Vagina (tissue), 2 donors: Measurements from ENCODE around the gene RNF5. TPM values are rescaled to one million over a fixed set of nuclear protein-coding genes. Genes with fewer than 3 reads are reported as not detected.

Source experiments
- DNase-seq, 2 donors: peaks; one replicate each; pipeline ENCODE4 v3.0.0-alpha.2; 2017; ENCODE audit errors: extremely low spot score in 2 of 2
- H3K27ac ChIP-seq: fragments of 200-600 bp; sonication (generic); one replicate; pipeline ENCODE4 v1.5.1; 2019
- H3K27me3 ChIP-seq: fragments of 200-600 bp; sonication (generic); one replicate; pipeline ENCODE4 v1.5.1; 2019
- H3K36me3 ChIP-seq, 2 donors: fragments of 200-600 bp; sonication (generic); one replicate each; pipeline ENCODE4 v1.5.1; 2017 to 2019
- H3K4me1 ChIP-seq: fragments of 200-600 bp; sonication (generic); one replicate; pipeline ENCODE4 v1.5.1; 2019
- H3K4me3 ChIP-seq, 2 donors: fragments of 200-600 bp; sonication (generic); 1 replicate in 1 of 2; 2 replicates in 1 of 2; pipeline ENCODE4 v1.5.1; 2016 to 2019
- H3K9me3 ChIP-seq: fragments of 200-600 bp; sonication (generic); one replicate; pipeline ENCODE4 v1.5.1; 2019
- POLR2A ChIP-seq, 2 donors: fragments of 450-650 bp; IDR thresholded peaks; one replicate each; pipeline ENCODE4 v1.6.1; 2017; ENCODE audit warnings: antibody characterized with exemption in 2 of 2, mild to moderate bottlenecking in 2 of 2, moderate library complexity in 2 of 2
- POLR2AphosphoS5 ChIP-seq, 2 donors: sonication (generic); formaldehyde crosslinking; IDR thresholded peaks; one replicate each; pipeline ENCODE4 v1.9.0; 2017; ENCODE audit warnings: antibody characterized with exemption in 2 of 2, mild to moderate bottlenecking in 2 of 2, low read depth in 1 of 2; ENCODE audit not compliant: insufficient read depth in 1 of 2
- intact Hi-C: fragments of 100-400 bp; cut with DNase I; formaldehyde crosslinking; loops from one replicate; pipeline ENCODE4 v1.15.1; 2023
- total RNA-seq: library from RNA; depleted of rRNA; stranded (reverse); fragments of >200 nt; gene quantifications from one replicate; pipeline ENCODE4 v1.2.3, GENCODE V29; 2016
- TF ChIP-seq, protein P1 (sequence below), 3 experiments: fragments of 450-650 bp in 2 of 3; fragments of 200-600 bp in 1 of 3; sonication (generic) in 1 of 3; IDR thresholded peaks; one replicate each; pipeline ENCODE4 v1.5.1; 2017 to 2019; ENCODE audit warnings: antibody characterized with exemption in 3 of 3, mild to moderate bottlenecking in 2 of 3, moderate library complexity in 2 of 3

Gene RNF5
- total RNA-seq, 1 donor from 2014 or later: 48.4 TPM

DNA sequence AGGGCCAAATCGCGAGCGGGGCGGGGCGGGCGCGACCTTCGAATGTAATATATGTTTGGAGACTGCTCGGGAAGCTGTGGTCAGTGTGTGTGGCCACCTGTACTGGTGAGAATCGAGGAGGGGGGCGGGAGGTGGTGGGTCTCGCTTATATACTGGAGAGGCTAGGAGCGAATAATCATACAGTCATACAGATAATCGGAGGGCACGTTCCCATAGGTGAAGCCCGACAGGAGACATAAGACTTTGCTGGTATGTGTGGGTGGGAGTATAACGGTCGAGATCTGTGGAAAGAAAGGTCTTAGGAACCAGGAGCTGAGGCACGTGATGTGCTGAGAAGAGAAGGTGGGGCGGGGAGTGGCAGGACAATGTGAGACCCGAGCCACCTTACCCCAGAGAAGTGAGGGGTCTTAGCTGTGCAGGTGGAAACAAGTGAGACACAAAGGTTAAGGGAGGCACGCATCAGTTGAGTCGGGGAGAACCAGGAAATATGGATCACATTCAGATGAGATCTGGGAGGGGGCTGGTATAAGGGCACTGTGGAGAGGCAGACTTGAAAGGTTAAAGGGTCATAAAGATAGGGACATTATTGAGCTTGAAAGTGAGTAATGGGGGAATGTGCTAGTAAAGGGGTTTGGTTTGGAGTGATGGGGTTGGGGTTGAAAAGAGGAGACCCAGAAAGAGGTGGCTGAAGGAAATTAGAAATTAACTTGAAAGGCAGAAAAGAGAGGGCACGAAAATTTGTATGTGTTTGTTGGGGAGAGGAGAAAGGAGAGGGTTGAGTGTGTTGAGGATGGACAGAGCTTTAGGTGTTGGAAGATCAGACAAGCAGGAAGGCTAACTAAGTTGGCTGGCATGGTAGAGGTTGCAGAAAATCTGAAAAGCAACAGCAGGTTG lies 589 bp downstream of the RNF5 start:
- intact Hi-C loops: loop anchor here (10.0 kb wide), 1 partner anchor 54 kb away; the partner anchor contains the start of gene ATF6B
- peaks cover 45% of the 10 kb centered on the region for H3K4me1 ChIP-seq

GRCh38 chr6:32179766-32180405 lies 1.7 kb downstream of the RNF5 start:
- intact Hi-C loops: loop anchor here (10.0 kb wide), 2 partner anchors 55 to 1025 kb away; partner anchors contain the start of genes ATF6B, HSD17B8, RING1 and RXRB
- TF ChIP-seq POLR2A (IDR thresholded peaks at IDR 0.05): no peak
- TF ChIP-seq, protein P1, sequence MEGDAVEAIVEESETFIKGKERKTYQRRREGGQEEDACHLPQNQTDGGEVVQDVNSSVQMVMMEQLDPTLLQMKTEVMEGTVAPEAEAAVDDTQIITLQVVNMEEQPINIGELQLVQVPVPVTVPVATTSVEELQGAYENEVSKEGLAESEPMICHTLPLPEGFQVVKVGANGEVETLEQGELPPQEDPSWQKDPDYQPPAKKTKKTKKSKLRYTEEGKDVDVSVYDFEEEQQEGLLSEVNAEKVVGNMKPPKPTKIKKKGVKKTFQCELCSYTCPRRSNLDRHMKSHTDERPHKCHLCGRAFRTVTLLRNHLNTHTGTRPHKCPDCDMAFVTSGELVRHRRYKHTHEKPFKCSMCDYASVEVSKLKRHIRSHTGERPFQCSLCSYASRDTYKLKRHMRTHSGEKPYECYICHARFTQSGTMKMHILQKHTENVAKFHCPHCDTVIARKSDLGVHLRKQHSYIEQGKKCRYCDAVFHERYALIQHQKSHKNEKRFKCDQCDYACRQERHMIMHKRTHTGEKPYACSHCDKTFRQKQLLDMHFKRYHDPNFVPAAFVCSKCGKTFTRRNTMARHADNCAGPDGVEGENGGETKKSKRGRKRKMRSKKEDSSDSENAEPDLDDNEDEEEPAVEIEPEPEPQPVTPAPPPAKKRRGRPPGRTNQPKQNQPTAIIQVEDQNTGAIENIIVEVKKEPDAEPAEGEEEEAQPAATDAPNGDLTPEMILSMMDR (IDR thresholded peaks at IDR 0.05): no peak
- no peak for TF ChIP-seq POLR2AphosphoS5 (IDR thresholded peaks at IDR 0.05; ENCODE audit: insufficient read depth in 1 of 2, low read depth in 1 of 2)
- H3K36me3 ChIP-seq: peaks cover 0 to 10% of the 10 kb centered on the region in 2 donors
- no peaks in the 10 kb centered on the region for H3K27me3 ChIP-seq
- H3K9me3 ChIP-seq: no peaks in the 10 kb centered on the region
- DNase-seq: no peak
- H3K27ac ChIP-seq: peak overlapping the region; percentile 95
- H3K4me3 ChIP-seq: no peak overlapping the region
- H3K4me1 ChIP-seq: peaks cover 44% of the 10 kb centered on the region

More for the DNA sequence above, 589 bp downstream of the RNF5 start:
- Histone ChIP-seq H3K9me3 (no peaks in the 10 kb centered on the region), H3K4me3 (peak overlapping the region; percentile 81 to 93), H3K27me3 (no peaks in the 10 kb centered on the region), H3K27ac (peak overlapping the region; percentile 95), H3K36me3 (peaks cover 0 to 10% of the 10 kb centered on the region in 2 donors)
- DNase-seq: no peak
- TF ChIP-seq POLR2A (IDR thresholded peaks at IDR 0.05) (no peak), POLR2AphosphoS5 (IDR thresholded peaks at IDR 0.05; ENCODE audit: insufficient read depth in 1 of 2, low read depth in 1 of 2) (no peak)
- TF ChIP-seq, protein P1 (IDR thresholded peaks at IDR 0.05): no peak

GRCh38 chr6:32181148-32181702 lies 3.0 kb downstream of the RNF5 start:
- intact Hi-C loops: loop anchor here (10.0 kb wide), 1 partner anchor 1024 kb away; the partner anchor contains the start of genes HSD17B8, RING1, RXRB and SLC39A7
- no peaks in the 10 kb centered on the region for H3K27me3 ChIP-seq
- no peaks in the 10 kb centered on the region for H3K9me3 ChIP-seq
- DNase-seq: no peak
- H3K36me3 ChIP-seq: peaks cover 0 to 14% of the 10 kb centered on the region in 2 donors
- peaks cover 41% of the 10 kb centered on the region for H3K4me1 ChIP-seq
- no peak overlapping the region for H3K4me3 ChIP-seq
- peak overlapping the region; percentile 24 for H3K27ac ChIP-seq
- TF ChIP-seq POLR2A (IDR thresholded peaks at IDR 0.05) (no peak), POLR2AphosphoS5 (IDR thresholded peaks at IDR 0.05; ENCODE audit: insufficient read depth in 1 of 2, low read depth in 1 of 2) (no peak)
- TF ChIP-seq, protein P1 (IDR thresholded peaks at IDR 0.05): no peak

GRCh38 chr6:32181915-32182529 lies 3.8 kb downstream of the RNF5 start:
- TF ChIP-seq POLR2A (IDR thresholded peaks at IDR 0.05) (no peak), POLR2AphosphoS5 (IDR thresholded peaks at IDR 0.05; ENCODE audit: insufficient read depth in 1 of 2, low read depth in 1 of 2) (no peak)
- TF ChIP-seq, protein P1 (IDR thresholded peaks at IDR 0.05): no peak
- no peak overlapping the region for H3K4me3 ChIP-seq
- no peaks in the 10 kb centered on the region for H3K9me3 ChIP-seq
- peak overlapping the region; percentile 24 for H3K27ac ChIP-seq
- peaks cover 0 to 22% of the 10 kb centered on the region in 2 donors for H3K36me3 ChIP-seq
- intact Hi-C loops: loop anchor here (10.0 kb wide), 1 partner anchor 1023 kb away; the partner anchor contains the start of genes HSD17B8, RING1, RXRB and SLC39A7
- DNase-seq: no peak
- peaks cover 41% of the 10 kb centered on the region for H3K4me1 ChIP-seq
- no peaks in the 10 kb centered on the region for H3K27me3 ChIP-seq
